HG03139 (cell line): ENCODE data around the gene RAPGEF5.

Source experiments
- ATAC-seq: cut with Tn5 transposase; IDR thresholded peaks from one replicate; pipeline ENCODE4 v1.9.1; 2021; ENCODE audit not compliant: unreplicated experiment

Gene RAPGEF5, protein sequence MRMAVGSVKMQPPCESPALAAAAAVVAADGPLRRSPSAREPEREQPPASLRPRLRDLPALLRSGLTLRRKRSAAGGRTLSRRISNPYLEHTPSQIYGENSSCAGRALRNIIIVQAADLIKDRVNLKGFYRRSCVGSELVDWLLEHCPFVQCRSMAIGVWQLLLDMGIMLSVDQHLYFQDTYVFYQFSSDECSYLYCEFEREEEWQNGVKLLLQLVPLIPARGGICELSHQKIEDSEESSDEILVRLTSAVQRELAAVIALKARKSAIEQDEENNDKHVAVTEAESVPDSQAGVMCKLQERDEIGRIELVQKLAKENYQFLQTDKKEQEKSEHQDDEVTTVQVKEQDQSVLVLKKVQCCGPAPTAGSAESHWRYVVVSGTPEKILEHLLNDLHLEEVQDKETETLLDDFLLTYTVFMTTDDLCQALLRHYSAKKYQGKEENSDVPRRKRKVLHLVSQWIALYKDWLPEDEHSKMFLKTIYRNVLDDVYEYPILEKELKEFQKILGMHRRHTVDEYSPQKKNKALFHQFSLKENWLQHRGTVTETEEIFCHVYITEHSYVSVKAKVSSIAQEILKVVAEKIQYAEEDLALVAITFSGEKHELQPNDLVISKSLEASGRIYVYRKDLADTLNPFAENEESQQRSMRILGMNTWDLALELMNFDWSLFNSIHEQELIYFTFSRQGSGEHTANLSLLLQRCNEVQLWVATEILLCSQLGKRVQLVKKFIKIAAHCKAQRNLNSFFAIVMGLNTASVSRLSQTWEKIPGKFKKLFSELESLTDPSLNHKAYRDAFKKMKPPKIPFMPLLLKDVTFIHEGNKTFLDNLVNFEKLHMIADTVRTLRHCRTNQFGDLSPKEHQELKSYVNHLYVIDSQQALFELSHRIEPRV

GRCh38 chr7:22356701-22357310, at the start of gene RAPGEF5:
RAPGEF5 (minus strand) TSS chr7:22357154; CDS start chr7:22357060, 94 bp downstream.
- peak; percentile 47 for ATAC-seq

- no peak for ATAC-seq
These were observed 49.8 kb upstream of the RAPGEF5 start for GRCh38 chr7:22406715-22407114.

DNA sequence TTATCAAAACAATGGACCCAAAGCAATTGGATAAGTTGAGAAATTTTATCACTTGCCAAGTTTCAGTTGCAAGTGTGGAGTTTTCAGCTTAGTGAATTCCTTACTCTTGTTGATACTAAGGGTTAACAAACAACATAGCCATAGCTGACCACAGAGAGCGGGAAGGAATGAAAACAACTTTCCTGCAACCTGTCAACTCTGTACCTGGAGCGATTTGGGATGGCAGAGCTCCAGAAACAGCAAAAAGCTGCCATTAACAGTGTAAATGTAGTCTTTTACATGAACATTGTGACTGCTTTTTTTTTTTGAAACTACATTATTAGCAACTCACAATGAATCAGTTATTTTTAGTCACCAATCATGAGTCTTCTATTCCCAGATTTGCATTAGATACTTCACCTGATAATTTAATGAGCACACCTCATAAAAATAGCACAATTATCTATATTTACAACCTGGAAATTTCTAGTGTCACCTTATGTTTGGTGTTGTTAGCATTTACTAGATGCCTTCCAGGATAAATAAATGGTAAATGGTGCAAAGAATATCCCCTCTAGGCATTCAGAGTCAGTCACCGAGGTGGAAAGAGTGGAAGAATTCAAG, 47.6 kb upstream of the RAPGEF5 start:
- ATAC-seq, result no peak

DNA sequence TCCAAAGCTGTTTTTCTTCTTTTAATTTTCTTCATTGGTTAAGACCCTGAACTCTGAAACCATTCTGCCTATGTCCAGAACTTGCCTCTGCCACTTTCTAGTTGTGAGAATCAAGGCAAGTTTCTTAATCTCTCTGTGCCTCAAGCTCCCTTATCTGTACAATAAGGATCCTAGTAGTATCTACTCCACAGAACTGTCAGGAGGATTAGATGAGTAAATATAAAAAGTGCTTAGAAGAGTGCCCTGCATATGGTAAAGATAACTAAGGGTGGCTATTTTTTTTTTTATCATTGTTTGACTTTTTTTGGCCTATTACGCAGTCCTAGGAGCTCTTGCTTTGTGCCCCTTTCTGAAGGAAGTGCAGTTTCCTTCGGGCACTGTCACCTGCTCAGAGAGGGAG, 46.4 kb upstream of the RAPGEF5 start:
- ATAC-seq, result no peak

DNA sequence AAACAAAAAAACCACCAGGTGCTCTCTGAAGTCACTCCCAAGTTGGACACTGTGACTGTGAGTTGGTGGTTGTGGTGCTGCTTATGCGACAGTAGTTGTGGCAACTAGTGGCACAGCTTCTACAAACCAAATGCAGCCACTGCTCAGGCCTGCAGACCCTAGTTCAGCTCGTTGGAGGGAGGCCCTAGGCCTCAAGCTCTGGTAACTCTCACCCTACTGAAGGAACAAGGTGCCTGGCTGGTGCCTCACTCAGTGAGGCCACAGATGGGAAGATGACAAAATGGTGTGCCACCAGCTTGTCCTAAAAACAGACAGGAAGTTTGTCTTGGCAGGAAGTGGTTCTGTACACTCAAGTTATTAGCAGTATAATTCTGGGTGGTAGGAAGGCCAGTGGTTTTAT, 45.3 kb upstream of the RAPGEF5 start:
- ATAC-seq, result no peak

DNA sequence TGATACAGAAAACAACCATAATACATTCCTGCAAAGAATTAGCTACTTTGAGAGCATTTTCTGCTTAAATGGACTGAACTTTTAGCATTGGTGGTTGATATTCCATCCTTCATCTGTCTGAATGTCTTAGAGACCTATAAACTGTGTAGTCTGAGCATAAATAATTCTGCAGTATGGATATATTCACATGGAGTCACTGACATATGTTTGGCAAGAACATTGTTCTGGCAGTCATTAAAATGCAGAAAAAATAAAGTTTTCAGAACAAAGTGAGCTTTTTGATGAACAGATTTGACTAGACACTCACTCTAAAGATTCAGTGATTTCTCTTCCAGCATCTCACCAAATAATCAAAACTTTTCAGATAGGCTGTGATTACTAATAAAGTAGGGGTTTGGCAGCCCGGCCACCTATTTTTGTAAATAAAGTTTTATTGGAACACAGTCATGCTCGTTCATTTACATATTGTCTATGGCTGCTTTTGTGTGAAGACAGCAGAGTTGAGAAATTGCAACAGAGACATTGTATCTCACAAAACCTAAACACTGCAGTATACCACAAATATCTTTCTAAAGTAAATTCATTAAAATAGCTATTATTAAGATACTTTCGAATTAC, 44.1 kb upstream of the RAPGEF5 start:
- no peak for ATAC-seq

DNA sequence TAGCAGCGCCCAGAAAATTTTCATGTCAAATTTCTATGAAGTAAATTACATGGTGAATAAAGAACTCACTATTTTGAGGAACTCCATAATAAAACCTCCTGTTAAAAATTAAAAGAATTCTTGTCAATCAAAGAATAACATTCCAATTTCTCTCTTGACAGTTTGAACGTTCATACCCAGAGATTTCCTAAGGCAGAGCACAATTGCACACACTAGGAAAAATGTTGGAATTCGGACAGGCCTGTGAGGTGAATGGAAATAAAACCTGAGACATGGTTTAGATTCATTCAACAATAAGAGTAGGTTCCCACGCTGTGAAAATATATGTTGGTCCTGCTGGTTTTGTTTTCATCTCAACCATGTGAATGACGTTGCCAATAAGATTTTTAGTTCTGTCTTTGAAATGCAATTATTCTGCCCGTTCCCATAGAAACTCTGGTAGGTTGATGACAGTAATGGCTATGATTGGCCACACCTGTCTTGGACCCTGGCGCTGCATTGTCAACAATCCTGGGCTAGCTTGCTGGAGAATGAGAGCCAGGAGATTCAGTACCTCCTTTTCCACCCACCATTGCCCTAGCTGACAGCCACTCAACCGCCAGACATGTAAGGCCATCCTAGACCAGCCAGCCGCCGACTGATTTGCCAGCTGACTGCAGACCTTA, 43.3 kb upstream of the RAPGEF5 start:
- no peak for ATAC-seq

GRCh38 chr7:22399546-22399945, 42.6 kb upstream of the RAPGEF5 start:
- ATAC-seq, result no peak

GRCh38 chr7:22399091-22399490, 42.1 kb upstream of the RAPGEF5 start:
- no peak for ATAC-seq

DNA sequence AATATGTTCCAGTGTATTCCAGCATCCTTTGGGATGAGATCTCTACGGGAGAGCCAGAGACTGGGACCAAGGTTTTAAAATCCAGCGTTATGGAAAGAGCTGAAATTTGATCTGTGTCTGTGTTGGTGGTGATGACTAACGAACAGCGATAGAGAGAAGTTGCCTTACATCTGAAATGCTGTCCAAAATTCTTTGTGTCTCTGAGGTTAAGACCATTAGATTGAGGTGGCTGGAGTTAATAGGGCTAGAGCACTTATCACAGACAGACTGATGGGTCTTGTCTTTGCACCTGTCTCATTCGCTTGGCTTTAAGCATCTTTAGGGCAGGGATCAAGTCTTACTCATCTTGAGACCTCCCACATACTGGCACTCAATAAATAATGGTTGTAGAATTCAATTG, 41.0 kb upstream of the RAPGEF5 start:
- no peak for ATAC-seq

- ATAC-seq, result no peak
These were observed 38.3 kb upstream of the RAPGEF5 start for GRCh38 chr7:22395222-22395621.

- no peak for ATAC-seq
These were observed 37.8 kb upstream of the RAPGEF5 start for GRCh38 chr7:22394739-22395138.

DNA sequence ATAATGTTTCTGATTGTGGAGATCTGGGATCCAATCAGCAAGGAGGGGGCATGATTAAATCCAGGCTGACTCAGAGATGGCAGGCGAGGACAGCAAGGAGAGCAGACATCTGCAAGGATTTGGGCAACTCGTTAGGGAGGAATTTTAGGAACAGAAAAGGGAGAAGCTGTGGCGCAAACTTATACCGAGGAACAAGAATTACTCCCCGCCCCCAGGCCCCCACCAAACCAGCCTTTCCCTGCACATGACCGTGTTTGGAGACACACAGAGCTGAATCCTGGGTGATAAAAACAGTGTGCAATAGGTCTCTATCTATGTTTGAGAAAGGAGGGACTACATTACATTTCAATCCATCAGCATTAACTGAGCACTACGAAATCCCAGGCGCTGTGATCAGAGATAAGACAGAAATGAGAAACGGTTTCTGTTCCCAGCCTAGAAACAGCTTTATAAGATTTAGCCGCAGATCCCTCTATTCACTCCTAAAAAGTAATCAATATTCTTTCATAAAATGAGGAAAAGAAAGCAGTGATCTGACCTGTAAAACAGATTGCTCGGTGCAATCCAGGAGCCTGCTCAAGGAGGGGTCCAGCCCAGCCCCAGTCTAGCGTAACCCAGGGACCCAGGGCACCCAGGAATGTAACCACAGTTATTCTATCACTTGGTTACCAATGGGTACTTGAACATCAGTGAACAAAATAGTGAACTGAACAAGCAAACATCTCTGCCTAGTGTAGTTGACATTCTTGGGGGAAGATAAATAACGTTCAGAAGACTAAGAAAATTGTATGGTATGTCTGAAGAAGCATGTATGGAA, 37.2 kb upstream of the RAPGEF5 start:
- ATAC-seq, result no peak

DNA sequence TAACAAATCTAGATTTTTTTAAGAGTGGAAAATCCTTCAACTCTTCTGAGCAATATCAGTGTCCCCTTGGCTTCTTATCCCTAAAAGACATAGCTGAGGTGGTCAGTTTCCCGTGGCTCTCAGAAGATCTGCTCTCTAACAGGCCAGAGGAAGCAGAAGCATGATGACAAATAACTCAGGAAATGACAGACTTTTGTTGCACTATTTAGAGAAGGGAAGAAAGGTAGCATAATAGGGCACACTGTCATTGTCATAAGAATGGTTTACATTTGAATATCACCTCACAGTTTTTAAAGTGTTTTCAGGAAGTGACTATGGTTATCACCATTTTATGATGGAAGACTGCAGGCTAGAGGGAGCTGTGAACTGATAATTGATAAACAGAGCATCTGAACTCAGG, 33.6 kb upstream of the RAPGEF5 start:
- ATAC-seq, result no peak

- ATAC-seq, result no peak
These were observed 32.9 kb upstream of the RAPGEF5 start for GRCh38 chr7:22389892-22390291.

DNA sequence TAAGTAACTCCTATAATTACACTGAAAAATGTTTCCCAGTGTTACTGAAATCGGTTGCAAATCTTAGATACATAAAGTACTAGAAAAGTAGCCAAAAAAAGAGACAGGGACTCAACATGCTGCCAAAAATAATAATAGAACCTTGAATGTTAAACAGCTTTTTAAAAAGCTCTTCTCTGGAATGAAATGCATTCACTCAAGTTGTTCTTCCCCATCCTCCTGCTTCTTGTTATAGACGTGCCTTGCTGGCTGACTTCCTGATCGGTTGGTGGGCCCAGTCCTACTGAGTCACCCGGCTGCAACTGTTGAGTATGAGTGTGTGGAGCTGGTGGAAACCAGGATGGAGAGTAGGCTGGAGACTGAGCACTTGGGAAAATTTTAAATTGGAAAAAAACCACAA, 30.6 kb upstream of the RAPGEF5 start:
- no peak for ATAC-seq

- peak; percentile 43 for ATAC-seq
These were observed 29.9 kb upstream of the RAPGEF5 start for GRCh38 chr7:22386865-22387264.

DNA sequence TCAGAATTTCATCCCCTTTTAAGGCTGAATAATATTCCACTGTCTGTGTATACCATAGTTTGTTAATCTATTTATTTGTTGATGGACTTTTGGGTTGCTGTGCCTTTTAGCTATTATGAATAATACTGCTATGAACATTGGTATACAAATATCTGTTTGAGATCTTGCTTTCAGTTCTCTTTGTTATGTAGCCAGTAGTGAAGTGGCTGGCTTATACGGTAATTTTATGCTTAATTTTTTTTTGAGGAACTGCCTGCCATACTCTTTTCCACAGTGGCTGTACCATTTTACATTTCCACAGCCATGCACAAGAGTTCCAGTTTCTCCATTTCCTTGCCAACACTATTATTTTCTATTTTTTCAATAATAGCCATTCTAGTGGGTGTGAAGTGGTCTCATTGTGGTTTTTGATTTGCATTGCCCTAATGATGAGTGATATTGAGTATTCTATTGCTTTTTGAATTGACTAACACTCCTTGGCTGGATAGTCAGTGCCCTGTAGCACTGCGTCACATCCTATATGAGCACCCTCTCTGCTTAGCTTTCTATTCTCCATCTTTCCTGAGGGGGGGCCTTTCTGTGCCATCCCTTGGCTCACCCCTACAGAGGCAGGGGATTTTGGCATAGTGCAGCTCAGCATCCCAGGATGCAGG, 29.4 kb upstream of the RAPGEF5 start:
- ATAC-seq, result peak; percentile 43

- ATAC-seq, result no peak
These were observed 28.4 kb upstream of the RAPGEF5 start for GRCh38 chr7:22385326-22385725.
